HepG2 (cell line): ENCODE measurements around the gene TMCC1. TPM values are rescaled to one million over a fixed set of nuclear protein-coding genes. Genes with fewer than 3 reads are reported as not detected.

ENCODE experiments used
- AKAP8 ChIP-seq: sonication (generic); formaldehyde crosslinking; IDR thresholded peaks from 2 replicates; pipeline ENCODE4 v1.5.1; 2020; ENCODE audit warnings: mild to moderate bottlenecking, missing genetic modification reagents
- HNF1B ChIP-seq: sonication (generic); formaldehyde crosslinking; IDR thresholded peaks from 2 replicates; pipeline ENCODE4 v1.5.1; 2020; ENCODE audit warnings: mild to moderate bottlenecking, moderate library complexity, missing genetic modification reagents
- KDM2A ChIP-seq: sonication (generic); formaldehyde crosslinking; IDR thresholded peaks from 2 replicates; pipeline ENCODE4 v1.4.0; 2020; ENCODE audit warnings: low read depth, missing genetic modification reagents, borderline replicate concordance
- MIER3 ChIP-seq: IDR thresholded peaks from 2 replicates; pipeline ENCODE4 v1.6.1; 2016; ENCODE audit warnings: missing compliant biosample characterization, borderline replicate concordance
- NFKBIZ ChIP-seq: IDR thresholded peaks from 2 replicates; pipeline ENCODE4 v1.6.1; 2018; ENCODE audit warnings: missing genetic modification reagents, missing compliant biosample characterization
- RELA ChIP-seq: sonication (generic); formaldehyde crosslinking; IDR thresholded peaks from 2 replicates; pipeline ENCODE4 v1.4.0; 2020; ENCODE audit warnings: missing genetic modification reagents
- SALL1 ChIP-seq: sonication (generic); formaldehyde crosslinking; IDR thresholded peaks from 2 replicates; pipeline ENCODE4 v1.8.0; 2022; ENCODE audit warnings: mild to moderate bottlenecking, missing genetic modification reagents
- SMAD3 ChIP-seq: sonication (generic); formaldehyde crosslinking; IDR thresholded peaks from 2 replicates; pipeline ENCODE4 v1.4.0; 2020; ENCODE audit warnings: missing genetic modification reagents
- SSRP1 ChIP-seq: IDR thresholded peaks from 2 replicates; pipeline ENCODE4 v1.6.1; 2016; ENCODE audit warnings: control low read depth
- STAG1 ChIP-seq: sonication (generic); formaldehyde crosslinking; IDR thresholded peaks from 2 replicates; pipeline ENCODE4 v1.4.0; 2020; ENCODE audit warnings: missing genetic modification reagents
- XRCC5 ChIP-seq: fragments of 200-400 bp; formaldehyde crosslinking; optimal IDR thresholded peaks from 2 replicates; pipeline ENCODE3; 2017; ENCODE audit warnings: mild to moderate bottlenecking, low read length
- ZMYM4 ChIP-seq: sonication (generic); formaldehyde crosslinking; IDR thresholded peaks from 2 replicates; pipeline ENCODE4 v1.8.1; 2023; ENCODE audit warnings: mild to moderate bottlenecking, missing genetic modification reagents
- ZNF10 ChIP-seq: sonication (generic); formaldehyde crosslinking; IDR thresholded peaks from 2 replicates; pipeline ENCODE4 v1.4.0; 2020; ENCODE audit warnings: mild to moderate bottlenecking, low read depth, missing genetic modification reagents, borderline replicate concordance
- ZNF512B ChIP-seq: sonication (generic); formaldehyde crosslinking; IDR thresholded peaks from 2 replicates; pipeline ENCODE4 v1.5.1; 2020; ENCODE audit warnings: missing genetic modification reagents, mild to moderate bottlenecking, borderline replicate concordance
- ZNF547 ChIP-seq: sonication (generic); formaldehyde crosslinking; IDR thresholded peaks from 2 replicates; pipeline ENCODE4 v1.5.1; 2020; ENCODE audit warnings: mild to moderate bottlenecking, missing genetic modification reagents
- ZNF746 ChIP-seq: sonication (generic); formaldehyde crosslinking; IDR thresholded peaks from 2 replicates; pipeline ENCODE4 v1.8.0; 2022; ENCODE audit warnings: mild to moderate bottlenecking, missing genetic modification reagents
- polyA plus RNA-seq, 8 experiments: library from polyadenylated mRNA; depleted of rRNA in 3 of 8; stranded (reverse) in 7 of 8; unstranded in 1 of 8; fragments of >200 nt; fragmentation: Illumina TruSeq in 4 of 8; extraction: Trizol in 4 of 8; gene quantifications; 2 replicates each; pipeline versions ENCODE4 v1.2.1 to v1.2.3, GENCODE V29; 2011 to 2016; ENCODE audit warnings: low read depth in 4 of 8, missing spikeins in 1 of 8, mixed read lengths in 1 of 8; ENCODE audit not compliant: insufficient read depth in 1 of 8
- total RNA-seq, 5 experiments: library from RNA; depleted of rRNA; stranded (reverse); fragments of >200 nt; fragmentation: Illumina TruSeq; extraction: Trizol; gene quantifications; 2 replicates each; pipeline ENCODE4 v1.2.3, GENCODE V29; 2016; ENCODE audit warnings: low read depth in 1 of 5
- TF ChIP-seq, protein P1 (sequence below): sonication (generic); formaldehyde crosslinking; IDR thresholded peaks from 2 replicates; pipeline ENCODE4 v1.9.0; 2021; ENCODE audit warnings: missing genetic modification reagents, borderline replicate concordance
- TF ChIP-seq, protein P2 (sequence below): IDR thresholded peaks from 2 replicates; pipeline ENCODE4 v1.6.1; 2016; ENCODE audit warnings: low read depth
- TF ChIP-seq, protein P3 (sequence below): sonication (generic); formaldehyde crosslinking; IDR thresholded peaks from 2 replicates; pipeline ENCODE4 v1.5.1; 2020; ENCODE audit warnings: missing genetic modification reagents, mild to moderate bottlenecking, borderline replicate concordance

Gene TMCC1
- total and polyA plus RNA-seq, 2 of the 13 experiments (the other 11 are each of a cell fraction or from before 2014, with no cell fraction given), result 12.1 to 264 TPM

GRCh38 chr3:129934234-129935123 lies 41.0 kb upstream of the TMCC1 start (continued):
- TF ChIP-seq, protein P1, sequence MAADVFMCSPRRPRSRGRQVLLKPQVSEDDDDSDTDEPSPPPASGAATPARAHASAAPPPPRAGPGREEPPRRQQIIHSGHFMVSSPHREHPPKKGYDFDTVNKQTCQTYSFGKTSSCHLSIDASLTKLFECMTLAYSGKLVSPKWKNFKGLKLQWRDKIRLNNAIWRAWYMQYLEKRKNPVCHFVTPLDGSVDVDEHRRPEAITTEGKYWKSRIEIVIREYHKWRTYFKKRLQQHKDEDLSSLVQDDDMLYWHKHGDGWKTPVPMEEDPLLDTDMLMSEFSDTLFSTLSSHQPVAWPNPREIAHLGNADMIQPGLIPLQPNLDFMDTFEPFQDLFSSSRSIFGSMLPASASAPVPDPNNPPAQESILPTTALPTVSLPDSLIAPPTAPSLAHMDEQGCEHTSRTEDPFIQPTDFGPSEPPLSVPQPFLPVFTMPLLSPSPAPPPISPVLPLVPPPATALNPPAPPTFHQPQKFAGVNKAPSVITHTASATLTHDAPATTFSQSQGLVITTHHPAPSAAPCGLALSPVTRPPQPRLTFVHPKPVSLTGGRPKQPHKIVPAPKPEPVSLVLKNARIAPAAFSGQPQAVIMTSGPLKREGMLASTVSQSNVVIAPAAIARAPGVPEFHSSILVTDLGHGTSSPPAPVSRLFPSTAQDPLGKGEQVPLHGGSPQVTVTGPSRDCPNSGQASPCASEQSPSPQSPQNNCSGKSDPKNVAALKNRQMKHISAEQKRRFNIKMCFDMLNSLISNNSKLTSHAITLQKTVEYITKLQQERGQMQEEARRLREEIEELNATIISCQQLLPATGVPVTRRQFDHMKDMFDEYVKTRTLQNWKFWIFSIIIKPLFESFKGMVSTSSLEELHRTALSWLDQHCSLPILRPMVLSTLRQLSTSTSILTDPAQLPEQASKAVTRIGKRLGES (CRISPR knock-in tag), result no peak
- TF ChIP-seq, protein P2, sequence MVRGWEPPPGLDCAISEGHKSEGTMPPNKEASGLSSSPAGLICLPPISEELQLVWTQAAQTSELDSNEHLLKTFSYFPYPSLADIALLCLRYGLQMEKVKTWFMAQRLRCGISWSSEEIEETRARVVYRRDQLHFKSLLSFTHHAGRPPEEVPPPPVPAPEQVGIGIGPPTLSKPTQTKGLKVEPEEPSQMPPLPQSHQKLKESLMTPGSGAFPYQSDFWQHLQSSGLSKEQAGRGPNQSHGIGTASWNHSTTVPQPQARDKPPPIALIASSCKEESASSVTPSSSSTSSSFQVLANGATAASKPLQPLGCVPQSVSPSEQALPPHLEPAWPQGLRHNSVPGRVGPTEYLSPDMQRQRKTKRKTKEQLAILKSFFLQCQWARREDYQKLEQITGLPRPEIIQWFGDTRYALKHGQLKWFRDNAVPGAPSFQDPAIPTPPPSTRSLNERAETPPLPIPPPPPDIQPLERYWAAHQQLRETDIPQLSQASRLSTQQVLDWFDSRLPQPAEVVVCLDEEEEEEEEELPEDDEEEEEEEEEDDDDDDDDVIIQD (CRISPR knock-in tag), result 0 out of 2 replicates have a peak, but pooled peaks have one; percentile 12
- no peak for TF ChIP-seq MIER3 (CRISPR knock-in tag)
- TF ChIP-seq RELA (CRISPR knock-in tag), result no peak
- TF ChIP-seq ZNF547, result peak; percentile 25; the same call in 1 of the 2 replicates
- TF ChIP-seq KDM2A (CRISPR knock-in tag), result peak; percentile 44; the same call in 1 of the 2 replicates
- peak; percentile 35 for TF ChIP-seq XRCC5
- TF ChIP-seq ZNF746 (CRISPR knock-in tag), result no peak
- peak; percentile 83 for TF ChIP-seq STAG1 (CRISPR knock-in tag)
- no peak for TF ChIP-seq SSRP1
- TF ChIP-seq ZNF512B (CRISPR knock-in tag), result 0 out of 2 replicates have a peak, but pooled peaks have one; percentile 43
- peak; percentile 12; the same call in 1 of the 2 replicates for TF ChIP-seq SALL1 (CRISPR knock-in tag)
- TF ChIP-seq ZMYM4, result peak; percentile 39; the same call in 1 of the 2 replicates
- TF ChIP-seq NFKBIZ (CRISPR knock-in tag), result no peak
- no peak for TF ChIP-seq AKAP8
- TF ChIP-seq, protein P3, sequence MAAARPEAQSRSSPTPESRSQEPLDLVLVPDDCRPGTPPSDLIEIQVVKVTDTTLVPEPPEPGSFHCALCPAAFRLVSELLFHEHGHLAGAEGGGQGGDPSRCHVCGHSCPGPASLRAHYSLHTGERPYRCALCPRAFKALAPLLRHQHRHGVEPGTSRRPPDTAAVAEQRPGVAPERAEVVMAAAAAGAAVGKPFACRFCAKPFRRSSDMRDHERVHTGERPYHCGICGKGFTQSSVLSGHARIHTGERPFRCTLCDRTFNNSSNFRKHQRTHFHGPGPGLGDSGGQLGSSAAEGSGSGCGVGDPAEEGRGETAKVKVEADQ (CRISPR knock-in tag), result no peak
- no peak for TF ChIP-seq ZNF10 (CRISPR knock-in tag)
- TF ChIP-seq SMAD3 (CRISPR knock-in tag), result 0 out of 2 replicates have a peak, but pooled peaks have one; percentile 28
- TF ChIP-seq HNF1B, result peak; percentile 54; the same call in 1 of the 2 replicates
